Upper lobe of left lung (tissue), 4 donors: ENCODE data around the gene FKBP1A.

Experiments used
- CTCF ChIP-seq, 6 experiments: fragments of 450-650 bp in 4 of 6; fragments of 200-600 bp in 2 of 6; sonication (generic) in 2 of 6; IDR thresholded peaks; one replicate each; pipeline ENCODE4 v1.5.1; 2016 to 2019; ENCODE audit warnings: antibody characterized with exemption in 6 of 6
- POLR2A ChIP-seq, 4 donors: fragments of 450-650 bp; IDR thresholded peaks; one replicate each; pipeline ENCODE4 v1.5.1; 2016 to 2017; ENCODE audit warnings: antibody characterized with exemption in 4 of 4, mild to moderate bottlenecking in 2 of 4

GRCh38 chr20:1336699-1337367, 56.0 kb downstream of the FKBP1A start:
- TF ChIP-seq CTCF (IDR thresholded peaks at IDR 0.05) (no peak), POLR2A (IDR thresholded peaks at IDR 0.05) (peak in 1 of 4 donors; percentile 12)
